Measurements from ENCODE around the gene EIF5A.

- TF ChIP-seq CTCF (conservative IDR thresholded peaks at IDR 0.05 in 1 of 2, IDR thresholded peaks at IDR 0.05 in 1 of 2; ENCODE audit: extremely low read depth in 1 of 2, insufficient read depth in 1 of 2, low read depth in 1 of 2, low read length in 2 of 2) (no peak), EZH2 (IDR thresholded peaks at IDR 0.05; ENCODE audit: borderline replicate concordance, low read length) (peak; percentile 3)
Observed at GRCh38 chr17:7281074-7281952, 26.1 kb upstream of the EIF5A start, which contains the start of gene SLC2A4.
